ENCODE data around the gene PTGFRN.

PTGFRN gene

GRCh38 chr1:117013309-117013858 is 103.7 kb downstream of the PTGFRN start:
- no peak overlapping the region for H3K4me3 ChIP-seq (replicated peaks; ENCODE audit: low read depth, low read length)
- DNase-seq (ENCODE audit: extremely low read depth, low read depth): no peak
- no peak for TF ChIP-seq CTCF (IDR thresholded peaks at IDR 0.05; ENCODE audit: low read depth, low read length, missing control alignments)

- DNase-seq (ENCODE audit: extremely low read depth, low read depth): no peak
- no peak overlapping the region for H3K4me3 ChIP-seq (replicated peaks; ENCODE audit: low read depth, low read length)
- no peak for TF ChIP-seq CTCF (IDR thresholded peaks at IDR 0.05; ENCODE audit: low read depth, low read length, missing control alignments)
These were observed 104.5 kb downstream of the PTGFRN start for GRCh38 chr1:117014209-117014608.

GRCh38 chr1:117015724-117016123 is 106.0 kb downstream of the PTGFRN start:
- no peak for DNase-seq (ENCODE audit: extremely low read depth, low read depth)
- TF ChIP-seq CTCF (IDR thresholded peaks at IDR 0.05; ENCODE audit: low read depth, low read length, missing control alignments): no peak
- no peak overlapping the region for H3K4me3 ChIP-seq (replicated peaks; ENCODE audit: low read depth, low read length)

- DNase-seq (ENCODE audit: extremely low read depth, low read depth): no peak
- no peak for TF ChIP-seq CTCF (IDR thresholded peaks at IDR 0.05; ENCODE audit: low read depth, low read length, missing control alignments)
- no peak overlapping the region for H3K4me3 ChIP-seq (replicated peaks; ENCODE audit: low read depth, low read length)
These were observed 107.3 kb downstream of the PTGFRN start for GRCh38 chr1:117017062-117017461.

- no peak for DNase-seq (ENCODE audit: extremely low read depth, low read depth)
- TF ChIP-seq CTCF (IDR thresholded peaks at IDR 0.05; ENCODE audit: low read depth, low read length, missing control alignments): no peak
- H3K4me3 ChIP-seq (replicated peaks; ENCODE audit: low read depth, low read length): no peak overlapping the region
These were observed 107.9 kb downstream of the PTGFRN start for GRCh38 chr1:117017648-117018047.

- no peak for TF ChIP-seq CTCF (IDR thresholded peaks at IDR 0.05; ENCODE audit: low read depth, low read length, missing control alignments)
- no peak for DNase-seq (ENCODE audit: extremely low read depth, low read depth)
- no peak overlapping the region for H3K4me3 ChIP-seq (replicated peaks; ENCODE audit: low read depth, low read length)
These were observed 110.9 kb downstream of the PTGFRN start for GRCh38 chr1:117020526-117021156.

- H3K4me3 ChIP-seq (replicated peaks; ENCODE audit: low read depth, low read length): no peak overlapping the region
- DNase-seq (ENCODE audit: extremely low read depth, low read depth): no peak
- TF ChIP-seq CTCF (IDR thresholded peaks at IDR 0.05; ENCODE audit: low read depth, low read length, missing control alignments): no peak
These were observed 112.4 kb downstream of the PTGFRN start for GRCh38 chr1:117022114-117022513.
